HG03097 (cell line): Measurements from ENCODE around the gene NCAN.
"Not testable (repeated sequence)": the region's sequence is repeated elsewhere in the genome, so short reads cannot be mapped to it uniquely, and the experiment has no call there.

ENCODE experiments used
- ATAC-seq: cut with Tn5 transposase; IDR thresholded peaks from one replicate; pipeline ENCODE4 v1.9.1; 2021; ENCODE audit not compliant: unreplicated experiment, low FRiP score

The NCAN gene

GRCh38 chr19:19211499-19212420 is at the start of gene NCAN:
TSS of gene NCAN (plus strand) at chr19:19211958. CDS start at chr19:19216954, 4,996 bp downstream.
- no peak for ATAC-seq

- no peak for ATAC-seq
Observed at GRCh38 chr19:19162495-19162894, 49.3 kb upstream of the NCAN start.

GRCh38 chr19:19165396-19165795 is 46.4 kb upstream of the NCAN start:
- no peak for ATAC-seq

GRCh38 chr19:19167612-19168011 is 44.1 kb upstream of the NCAN start:
- no peak for ATAC-seq

GRCh38 chr19:19169236-19170052 is 42.3 kb upstream of the NCAN start:
- peak; percentile 12 for ATAC-seq

- ATAC-seq = peak; percentile 62
Observed at GRCh38 chr19:19170053-19170872, 41.5 kb upstream of the NCAN start, which contains the start of gene MEF2B. TSS of gene MEF2B (minus strand) at chr19:19170263. CDS start at chr19:19150735, 19,528 bp downstream.

- no peak for ATAC-seq
Observed at GRCh38 chr19:19170873-19171672, 40.7 kb upstream of the NCAN start.

- no peak for ATAC-seq
Observed at GRCh38 chr19:19171821-19172532, 39.8 kb upstream of the NCAN start.

- ATAC-seq = not testable (repeated sequence)
Observed at GRCh38 chr19:19173243-19173642, 38.5 kb upstream of the NCAN start.

GRCh38 chr19:19176950-19177349 is 34.8 kb upstream of the NCAN start:
- no peak for ATAC-seq

- no peak for ATAC-seq
Observed at GRCh38 chr19:19179548-19180441, 32.0 kb upstream of the NCAN start.

GRCh38 chr19:19181488-19181998 is 30.2 kb upstream of the NCAN start:
- ATAC-seq = no peak

- no peak for ATAC-seq
Observed at GRCh38 chr19:19185853-19186740, 25.7 kb upstream of the NCAN start.

- no peak for ATAC-seq
Observed at GRCh38 chr19:19186742-19187141, 25.0 kb upstream of the NCAN start.

- no peak for ATAC-seq
Observed at GRCh38 chr19:19191768-19192077, 20.0 kb upstream of the NCAN start.

GRCh38 chr19:19192078-19192882 is 19.5 kb upstream of the NCAN start, which contains the start of the genes BORCS8 and RFXANK:
TSS of gene BORCS8 (minus strand) at chr19:19192152. CDS start at chr19:19192117, 35 bp downstream.
TSS of gene RFXANK (plus strand) at chr19:19192258. CDS start at chr19:19193947, 1,689 bp downstream.
- ATAC-seq = peak; percentile 83
